ENCODE data around the gene FAM111B. TPM values are rescaled to one million over a fixed set of nuclear protein-coding genes. Genes with fewer than 3 reads are reported as not detected.
"Not testable (repeated sequence)": the region's sequence is repeated elsewhere in the genome, so short reads cannot be mapped to it uniquely, and the experiment has no call there.

Gene FAM111B
- 1.4 TPM for total RNA-seq

- peak; percentile 90 for DNase-seq (ENCODE audit: low spot score)
Measured at GRCh38 chr11:59106363-59107336, at the start of gene FAM111B. TSS of gene FAM111B (plus strand) at chr11:59107237. CDS start at chr11:59109626, 2,389 bp downstream.

DNA sequence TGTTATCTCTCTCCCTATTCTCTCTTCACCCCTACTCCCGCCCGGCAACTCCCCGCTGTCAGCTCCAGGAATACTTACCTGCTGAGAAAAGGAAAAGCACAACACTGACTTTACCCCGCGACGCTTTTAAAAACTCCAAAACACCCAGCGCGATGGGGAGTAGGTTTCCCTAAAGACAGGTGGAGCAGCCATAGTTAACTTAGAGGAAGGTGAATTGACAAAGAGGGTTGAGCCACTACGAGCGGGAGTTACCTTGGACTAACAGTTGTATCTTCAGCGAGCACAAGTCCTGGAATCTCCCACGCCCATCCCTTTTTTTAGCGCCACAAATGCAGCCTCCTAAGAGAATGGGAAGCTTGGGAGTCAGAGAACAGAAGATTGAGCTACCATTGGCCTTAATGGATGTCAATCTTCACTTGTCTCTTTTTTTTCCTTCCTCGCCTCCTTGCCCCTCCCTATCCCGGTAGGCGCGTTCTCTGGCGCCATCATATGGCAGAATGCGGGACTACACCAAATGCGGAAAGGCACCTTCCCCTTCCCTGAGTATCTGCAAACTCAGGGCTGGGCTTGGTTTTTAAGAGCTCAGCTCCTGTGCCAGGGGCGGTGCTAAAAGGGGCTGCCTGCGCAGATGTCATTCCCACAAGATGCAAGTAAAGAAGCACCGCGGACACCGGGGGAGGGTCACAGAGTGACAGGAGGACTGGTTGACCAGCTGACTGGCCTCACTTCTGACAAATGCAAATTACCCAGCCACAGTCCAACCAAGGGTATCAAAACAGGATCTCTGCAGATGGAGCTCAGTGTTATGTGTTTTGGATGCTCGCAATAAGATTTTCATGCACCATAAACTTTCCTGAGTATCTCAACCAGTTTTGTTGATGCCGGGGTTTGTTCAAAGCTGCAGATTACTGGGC is 48.7 kb upstream of the FAM111B start:
- DNase-seq (ENCODE audit: low spot score) = peak; percentile 78

GRCh38 chr11:59060096-59060495 is 46.9 kb upstream of the FAM111B start:
- DNase-seq (ENCODE audit: low spot score) = not testable (repeated sequence)

DNA sequence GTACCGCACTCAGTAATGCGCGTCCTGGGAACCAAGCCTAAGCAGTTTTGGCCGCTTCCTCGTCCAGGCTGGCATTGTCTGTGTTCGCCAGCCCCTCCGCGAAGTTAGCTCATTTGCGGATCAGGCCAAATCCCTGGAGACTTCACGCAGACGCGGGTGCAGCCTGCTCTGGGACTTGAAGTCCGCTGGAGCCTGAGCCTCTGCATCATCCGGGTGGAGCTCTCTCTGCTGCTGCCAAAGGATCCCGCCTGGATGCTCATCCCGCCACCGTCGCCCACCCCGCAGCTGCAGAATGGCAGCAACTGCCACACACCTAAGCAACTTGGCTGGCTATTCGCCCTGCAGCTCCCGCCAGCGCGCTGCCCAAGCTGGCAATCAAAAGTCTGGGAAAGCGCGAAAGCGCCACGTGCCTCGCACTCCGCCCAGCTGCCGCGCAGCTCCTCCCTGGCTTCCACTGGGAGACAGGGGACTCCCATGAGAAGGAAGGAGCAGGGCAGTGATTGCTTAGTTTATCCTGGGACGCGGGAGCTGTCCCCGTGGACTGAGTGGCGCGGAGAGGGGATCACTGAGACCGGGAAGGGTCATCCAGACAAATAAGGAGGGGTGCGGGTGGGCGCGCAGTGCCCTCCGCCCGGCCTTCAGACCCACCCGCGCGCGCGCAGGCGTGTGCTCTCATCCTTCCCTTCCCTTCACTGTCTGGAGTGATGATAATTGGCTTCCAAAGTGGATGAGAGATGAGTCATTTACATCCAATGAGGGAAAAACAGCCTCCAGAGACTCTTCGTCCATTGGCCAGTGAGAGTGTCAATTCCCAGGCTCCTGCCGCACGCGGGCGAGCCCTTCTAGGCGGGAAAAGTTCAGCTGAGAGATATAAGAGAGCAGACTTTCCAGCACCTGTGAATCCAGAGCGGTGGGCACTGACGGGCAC is 44.2 kb upstream of the FAM111B start:
- no peak for DNase-seq (ENCODE audit: low spot score)

GRCh38 chr11:59063996-59064727 is 42.9 kb upstream of the FAM111B start:
- not testable (repeated sequence) for DNase-seq (ENCODE audit: low spot score)

GRCh38 chr11:59069087-59069486 is 38.0 kb upstream of the FAM111B start:
- DNase-seq (ENCODE audit: low spot score) = no peak

DNA sequence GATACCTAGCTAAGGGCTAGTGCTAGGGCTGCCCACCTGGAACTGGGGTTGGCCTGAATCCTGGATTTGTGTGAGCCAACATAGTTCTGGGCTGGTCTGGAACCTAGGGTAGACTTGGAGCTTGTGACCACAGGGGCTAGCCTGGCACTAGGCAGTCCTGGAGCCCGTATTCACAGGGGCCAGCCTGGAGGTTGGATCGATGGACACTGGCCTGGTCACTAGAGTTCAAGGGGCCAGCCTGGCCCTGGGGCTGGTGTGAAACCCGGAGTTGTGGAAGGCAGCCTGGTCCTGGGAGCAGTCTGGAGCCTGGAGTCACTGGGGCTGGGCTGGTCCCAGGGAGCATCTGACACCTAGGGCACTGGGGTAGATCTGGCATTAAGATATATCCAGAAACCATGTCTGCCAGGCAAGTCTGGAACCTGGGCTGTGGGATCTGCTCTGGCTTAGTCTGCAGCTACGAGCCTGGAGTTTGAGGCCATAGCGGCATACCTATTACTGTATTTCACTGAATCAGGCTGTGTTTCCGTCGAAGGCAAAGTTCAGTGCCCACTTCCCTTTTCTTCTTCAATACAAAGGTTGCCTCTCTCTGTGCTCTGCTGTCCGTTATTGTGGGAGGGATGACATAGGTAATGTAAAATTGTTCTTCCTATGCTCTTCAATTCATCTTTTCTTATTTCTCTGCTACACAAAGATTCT is 30.0 kb upstream of the FAM111B start:
- no peak for DNase-seq (ENCODE audit: low spot score)

GRCh38 chr11:59078435-59078834 is 28.6 kb upstream of the FAM111B start:
- DNase-seq (ENCODE audit: low spot score) = no peak

- DNase-seq (ENCODE audit: low spot score) = no peak
Measured at GRCh38 chr11:59079086-59079485, 28.0 kb upstream of the FAM111B start.

DNA sequence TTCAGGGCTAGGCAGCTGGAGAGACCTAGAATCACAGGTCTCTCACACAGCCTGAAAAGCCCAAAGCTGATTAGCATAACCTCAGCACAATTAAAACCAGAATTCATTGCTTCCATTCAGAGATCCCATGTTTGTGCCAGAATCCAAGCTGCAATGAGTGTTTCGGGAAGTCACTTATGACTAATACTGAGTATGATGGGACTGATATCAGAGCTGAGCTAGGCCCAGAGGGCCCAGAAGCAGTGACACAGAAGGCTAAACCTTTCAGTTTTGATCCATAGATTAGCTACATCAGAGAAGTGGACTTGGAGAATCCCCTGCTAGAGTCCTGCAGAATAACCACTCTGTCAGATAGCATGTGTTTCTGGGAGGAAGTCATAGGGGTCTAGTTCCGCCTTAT is 26.6 kb upstream of the FAM111B start:
- DNase-seq (ENCODE audit: low spot score) = not testable (repeated sequence)

DNA sequence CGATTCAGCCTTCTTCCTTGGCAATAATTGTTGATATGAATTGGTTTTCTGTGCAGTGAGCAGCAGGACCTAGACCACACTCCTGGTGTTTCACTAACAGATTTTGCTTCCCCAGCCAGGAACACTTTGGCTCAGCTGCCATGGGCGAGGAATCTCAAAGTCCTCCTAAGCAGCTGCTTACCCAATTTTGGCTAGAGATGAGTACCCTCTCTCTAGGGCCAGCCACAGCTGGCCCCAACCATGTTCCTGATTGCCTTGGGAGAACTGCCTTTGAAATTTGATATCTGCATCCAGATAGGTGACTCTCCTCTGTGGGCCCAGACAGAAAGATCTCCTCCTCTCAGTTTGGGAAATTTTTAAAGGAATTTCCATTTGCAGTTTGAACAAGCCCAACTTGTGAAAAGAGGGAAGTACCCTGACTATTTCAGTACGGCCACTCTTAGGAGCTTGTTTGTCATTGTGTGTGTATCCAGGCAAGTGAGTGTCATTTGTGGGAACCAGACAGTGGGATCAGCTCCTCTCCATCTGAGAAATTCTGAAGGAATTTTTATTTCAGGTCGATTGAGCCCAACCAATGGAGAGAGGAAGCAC is 25.5 kb upstream of the FAM111B start:
- not testable (repeated sequence) for DNase-seq (ENCODE audit: low spot score)

GRCh38 chr11:59086007-59086406 is 21.0 kb upstream of the FAM111B start, which contains the start of gene GLYATL1B:
TSS of gene GLYATL1B (plus strand) at chr11:59086307. CDS start at chr11:59086307, 0 bp downstream.
- DNase-seq (ENCODE audit: low spot score) = not testable (repeated sequence)

- DNase-seq (ENCODE audit: low spot score) = no peak
Measured at GRCh38 chr11:59088162-59088561, 18.9 kb upstream of the FAM111B start.

DNA sequence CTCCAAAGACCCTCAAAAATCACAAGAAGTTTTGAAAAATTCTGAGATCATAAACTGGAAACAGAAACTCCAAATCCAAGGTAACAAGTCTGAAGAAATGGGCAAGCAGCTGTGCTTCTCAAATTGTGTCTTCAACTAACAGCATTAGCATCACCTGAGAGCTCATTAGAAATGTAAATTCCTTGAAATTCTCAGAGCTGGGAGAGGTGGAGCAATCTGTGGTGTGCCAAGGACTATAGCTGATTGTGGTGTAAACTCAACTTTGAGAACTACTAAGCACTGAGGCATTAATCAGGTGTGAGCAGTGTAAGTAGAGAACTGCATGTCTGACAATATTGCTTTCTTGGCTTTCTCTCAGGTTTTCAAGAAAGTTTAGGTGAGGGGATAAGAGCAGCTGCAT is 13.5 kb upstream of the FAM111B start:
- not testable (repeated sequence) for DNase-seq (ENCODE audit: low spot score)

- not testable (repeated sequence) for DNase-seq (ENCODE audit: low spot score)
Measured at GRCh38 chr11:59095225-59095624, 11.8 kb upstream of the FAM111B start.

DNA sequence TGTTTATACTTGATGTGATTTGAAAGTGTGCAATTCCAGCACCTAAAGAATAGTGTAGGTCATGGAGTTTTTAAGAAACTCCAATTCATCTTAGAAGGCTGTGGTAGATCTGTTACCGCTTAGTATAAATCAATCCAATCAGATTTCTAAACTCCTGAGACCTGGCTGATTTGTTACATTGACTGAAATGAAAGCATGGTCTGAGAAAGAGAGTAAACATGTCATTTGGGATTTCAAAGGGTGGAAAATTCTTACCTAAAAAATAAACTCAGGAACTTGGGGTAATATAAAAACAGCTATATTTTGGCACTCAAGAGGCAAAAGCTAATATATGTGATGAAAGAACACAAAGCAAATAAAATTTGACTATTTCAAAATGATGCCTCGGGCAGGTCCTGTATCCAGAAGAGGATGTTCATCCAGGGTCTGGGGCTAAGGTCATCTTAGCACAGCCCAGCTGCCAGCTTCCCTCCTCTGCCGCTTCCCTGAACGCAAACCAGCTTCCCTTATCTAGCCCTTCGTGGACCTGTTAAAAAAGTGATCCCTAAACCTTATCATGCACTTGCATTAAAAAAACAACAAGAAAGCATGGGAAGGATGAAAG is 11.0 kb upstream of the FAM111B start:
- not testable (repeated sequence) for DNase-seq (ENCODE audit: low spot score)

DNA sequence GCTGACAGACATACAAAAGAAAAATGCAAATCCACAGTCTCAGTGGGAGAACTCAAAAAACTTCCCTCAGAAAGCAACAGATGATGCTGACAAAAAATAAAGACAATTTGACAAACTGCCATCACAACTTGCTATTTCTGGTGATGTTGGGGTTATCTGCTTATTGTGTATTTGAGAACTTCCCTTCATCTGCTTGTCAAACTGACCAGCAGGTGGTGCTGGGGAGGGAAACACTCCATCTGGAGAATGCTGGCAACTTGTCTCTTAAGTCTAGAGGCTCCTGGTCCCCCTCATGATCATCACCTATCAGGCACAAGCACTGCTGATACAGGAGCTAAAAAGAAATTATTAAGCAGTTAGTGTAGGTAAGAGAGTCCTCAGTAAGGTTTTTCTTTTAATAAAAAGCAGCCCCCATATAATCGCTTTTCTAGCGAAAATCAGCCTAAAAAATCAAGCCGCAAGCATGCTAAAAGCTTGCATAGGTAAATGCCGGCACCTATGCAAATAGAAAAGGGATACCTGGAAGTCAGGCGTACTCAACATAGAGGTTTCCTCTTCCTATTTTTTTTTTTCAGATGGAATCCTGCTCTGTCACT is 9.8 kb upstream of the FAM111B start:
- DNase-seq (ENCODE audit: low spot score) = peak; percentile 65

DNA sequence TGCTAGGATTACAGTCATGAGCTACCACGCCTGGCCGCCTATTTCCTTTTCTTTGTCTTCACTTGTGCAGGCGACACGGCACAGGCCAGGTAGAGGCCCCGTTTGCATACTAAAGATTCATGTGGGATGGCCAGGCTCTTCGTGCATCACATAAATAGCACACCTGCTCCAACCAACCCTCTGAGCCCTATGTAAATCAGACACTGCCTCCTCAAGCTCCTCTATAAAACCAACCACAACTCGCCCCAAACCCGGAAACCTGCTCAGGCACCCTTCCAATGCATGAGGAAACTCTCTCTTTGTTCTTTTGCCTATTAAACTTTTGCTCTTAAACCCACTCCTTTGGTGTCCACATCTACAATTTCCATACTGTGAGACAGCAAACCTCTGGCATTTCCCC is 9.1 kb upstream of the FAM111B start:
- DNase-seq (ENCODE audit: low spot score) = not testable (repeated sequence)

All from mucosa of gallbladder (tissue), 1 donor.